Lower lobe of right lung (tissue), 2 donors: ENCODE data around the gene SPATA6. TPM values are rescaled to one million over a fixed set of nuclear protein-coding genes. Genes with fewer than 3 reads are reported as not detected.

ENCODE experiments used
- ATAC-seq, 2 donors: fragments of 200-7000 bp; cut with Tn5 transposase; one replicate each; pipeline ENCODE4 v1.9.1; 2020 to 2022; ENCODE audit warnings: mild to moderate bottlenecking in 2 of 2, moderate library complexity in 2 of 2
- DNase-seq: peaks from one replicate; pipeline ENCODE4 v3.0.0-alpha.2; 2020
- H3K27ac ChIP-seq: fragments of 200-600 bp; one replicate; pipeline ENCODE4 v1.8.0; 2022
- H3K27me3 ChIP-seq: fragments of 200-600 bp; one replicate; pipeline ENCODE4 v1.8.0; 2022; ENCODE audit warnings: low read depth
- H3K36me3 ChIP-seq: fragments of 200-600 bp; one replicate; pipeline ENCODE4 v1.8.0; 2022; ENCODE audit warnings: mild to moderate bottlenecking
- H3K4me1 ChIP-seq: fragments of 200-600 bp; one replicate; pipeline ENCODE4 v1.8.0; 2022
- H3K4me3 ChIP-seq: fragments of 200-600 bp; one replicate; pipeline ENCODE4 v1.8.0; 2022; ENCODE audit warnings: mild to moderate bottlenecking
- H3K9me3 ChIP-seq: fragments of 200-600 bp; one replicate; pipeline ENCODE4 v1.8.0; 2022
- CTCF ChIP-seq: fragments of 200-600 bp; IDR thresholded peaks from one replicate; pipeline ENCODE4 v1.8.0; 2022; ENCODE audit warnings: antibody characterized with exemption, mild to moderate bottlenecking
- intact Hi-C: fragments of 100-400 bp; cut with DNase I; formaldehyde crosslinking; loops from one replicate; pipeline ENCODE4 v1.11.0; 2022
- total RNA-seq: library from RNA; stranded (reverse); fragmentation: NEBNext Ultra II Directional; extraction: Animal tissue kit (Norgen Biotek cat#: 25700); gene quantifications from one replicate; pipeline ENCODE4 v1.2.1, GENCODE V29; 2021
- donor health status: DM: no; HTN: yes; CAD: no; lungs with severe emphysema.

SPATA6 gene
- total RNA-seq, 1 donor from 2014 or later = 32.4 TPM

- H3K4me3 ChIP-seq = peak overlapping the region; percentile 75
- H3K9me3 ChIP-seq = no peaks in the 10 kb centered on the region
- no peaks in the 10 kb centered on the region for H3K27me3 ChIP-seq
- peak; percentile 61 for DNase-seq
- peak overlapping the region; percentile 82 for H3K27ac ChIP-seq
- intact Hi-C loops = no loop called here
- H3K4me1 ChIP-seq = peaks cover 39% of the 10 kb centered on the region
- ATAC-seq = peak in 1 of 2 donors; percentile 23
- TF ChIP-seq CTCF = no peak
- no peaks in the 10 kb centered on the region for H3K36me3 ChIP-seq
Observed at GRCh38 chr1:48470481-48470855, 1.5 kb downstream of the SPATA6 start.

GRCh38 chr1:48469616-48470480 lies 2.2 kb downstream of the SPATA6 start:
- peak overlapping the region; percentile 75 for H3K4me3 ChIP-seq
- DNase-seq (peak; percentile 76), ATAC-seq (peak; percentile 69 to 71)
- H3K27ac ChIP-seq = peak overlapping the region; percentile 82
- no peaks in the 10 kb centered on the region for H3K9me3 ChIP-seq
- intact Hi-C loops = no loop called here
- H3K4me1 ChIP-seq = peaks cover 39% of the 10 kb centered on the region
- no peaks in the 10 kb centered on the region for H3K36me3 ChIP-seq
- no peak for TF ChIP-seq CTCF
- no peaks in the 10 kb centered on the region for H3K27me3 ChIP-seq

GRCh38 chr1:48466594-48466993 lies 5.4 kb downstream of the SPATA6 start:
- H3K4me3 ChIP-seq = no peak overlapping the region
- no peak for TF ChIP-seq CTCF
- ATAC-seq (no peak), DNase-seq (no peak)
- H3K27ac ChIP-seq = no peak overlapping the region
- no peaks in the 10 kb centered on the region for H3K9me3 ChIP-seq
- H3K27me3 ChIP-seq = no peaks in the 10 kb centered on the region
- intact Hi-C loops = no loop called here
- H3K4me1 ChIP-seq = peaks cover 33% of the 10 kb centered on the region
- no peaks in the 10 kb centered on the region for H3K36me3 ChIP-seq

GRCh38 chr1:48462716-48463302 lies 9.2 kb downstream of the SPATA6 start:
- Histone ChIP-seq H3K4me3 (no peak overlapping the region), H3K4me1 (peaks cover 10% of the 10 kb centered on the region), H3K36me3 (no peaks in the 10 kb centered on the region), H3K27ac (no peak overlapping the region), H3K27me3 (no peaks in the 10 kb centered on the region), H3K9me3 (no peaks in the 10 kb centered on the region)
- intact Hi-C loops = no loop called here
- TF ChIP-seq CTCF = no peak
- ATAC-seq (no peak), DNase-seq (no peak)

- H3K9me3 ChIP-seq = no peaks in the 10 kb centered on the region
- no peak overlapping the region for H3K4me3 ChIP-seq
- no peaks in the 10 kb centered on the region for H3K27me3 ChIP-seq
- no peaks in the 10 kb centered on the region for H3K4me1 ChIP-seq
- intact Hi-C loops = no loop called here
- peak; percentile 17 for TF ChIP-seq CTCF
- ATAC-seq (no peak), DNase-seq (no peak)
- peaks cover 7% of the 10 kb centered on the region for H3K36me3 ChIP-seq
- H3K27ac ChIP-seq = no peak overlapping the region
Observed at GRCh38 chr1:48450505-48450904, 21.5 kb downstream of the SPATA6 start.
